ENCODE data around the gene NLRP3.
"Not testable (repeated sequence)": the region's sequence is repeated elsewhere in the genome, so short reads cannot be mapped to it uniquely, and the experiment has no call there.

DNA sequence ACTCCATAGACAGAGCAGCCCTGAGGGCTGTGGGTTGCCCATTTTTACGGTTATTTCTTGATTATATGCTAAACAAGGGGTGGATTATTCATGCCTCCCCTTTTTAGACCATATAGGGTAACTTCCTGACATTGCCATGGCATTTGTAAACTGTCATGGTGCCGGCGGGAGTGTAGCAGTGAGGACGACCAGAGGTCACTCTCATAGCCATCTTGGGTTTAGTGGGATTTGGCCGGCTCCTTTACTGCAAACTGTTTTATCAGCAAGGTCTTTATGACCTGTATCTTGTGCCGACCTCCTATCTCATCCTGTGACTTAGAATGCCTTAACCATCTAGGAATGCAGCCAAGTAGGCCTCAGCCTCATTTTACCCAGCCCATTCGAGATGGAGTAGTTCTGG, 38.3 kb upstream of the NLRP3 start:
- TF ChIP-seq EZH2 (IDR thresholded peaks at IDR 0.05; ENCODE audit: insufficient read depth, poor library complexity, severe bottlenecking); EZH2phosphoT487 (IDR thresholded peaks at IDR 0.05; ENCODE audit: insufficient read depth, low read depth): not testable (repeated sequence)
